Uterus (tissue), 2 donors: ENCODE measurements around the gene KLK15.

Experiments
- CTCF ChIP-seq, 4 experiments: fragments of 200-600 bp in 2 of 4; fragments of 450-650 bp in 2 of 4; sonication (generic) in 2 of 4; IDR thresholded peaks; one replicate each; pipeline ENCODE4 v1.5.1; 2016 to 2019; ENCODE audit warnings: antibody characterized with exemption in 4 of 4, mild to moderate bottlenecking in 2 of 4, moderate library complexity in 1 of 4
- POLR2A ChIP-seq, 2 donors: fragments of 450-650 bp; IDR thresholded peaks; one replicate each; pipeline ENCODE4 v1.6.1; 2016; ENCODE audit warnings: antibody characterized with exemption in 2 of 2, mild to moderate bottlenecking in 1 of 2, moderate library complexity in 1 of 2

GRCh38 chr19:50791594-50792271, 41.6 kb downstream of the KLK15 start:
- TF ChIP-seq CTCF (IDR thresholded peaks at IDR 0.05) (no peak), POLR2A (IDR thresholded peaks at IDR 0.05) (no peak)
